MM.1S (cell line): ENCODE measurements around the gene FCER1A.

Source experiments
- CTCF ChIP-seq: fragments of 300-600 bp; sonication (generic); IDR thresholded peaks from 2 replicates; pipeline ENCODE4 v1.5.1; 2016; ENCODE audit warnings: antibody characterized with exemption, low read length, mixed read lengths
- EZH2 ChIP-seq: fragments of 300-600 bp; sonication (generic); optimal IDR thresholded peaks from 2 replicates; pipeline ENCODE3; 2017; ENCODE audit warnings: low read depth, mild to moderate bottlenecking, antibody characterized with exemption, low read length, mixed read lengths

GRCh38 chr1:159279773-159280172 lies 22.4 kb upstream of the FCER1A start:
- no peak for TF ChIP-seq CTCF
- TF ChIP-seq EZH2 = no peak
